Left renal pelvis (tissue), 4 donors: ENCODE results near the gene GOLGA1. TPM values are rescaled to one million over a fixed set of nuclear protein-coding genes. Genes with fewer than 3 reads are reported as not detected.
"Not testable (repeated sequence)": the region's sequence is repeated elsewhere in the genome, so short reads cannot be mapped to it uniquely, and the experiment has no call there.

ENCODE experiments used
- DNase-seq, 4 donors: peaks; one replicate each; pipeline ENCODE4 v3.0.0-alpha.2; 2013; ENCODE audit warnings: low read depth in 4 of 4, low spot score in 3 of 4
- polyA plus RNA-seq, 4 donors: library from polyadenylated mRNA; unstranded; fragments of 120-200 nt; gene quantifications; one replicate each; pipeline ENCODE4 v1.2.1, GENCODE V29; 2013; ENCODE audit not compliant: insufficient read length in 4 of 4

The GOLGA1 gene
- polyA plus RNA-seq, 4 donors = 12.8 to 19.3 (median 16.4) TPM

GRCh38 chr9:124840300-124840833 is 100.5 kb downstream of the GOLGA1 start:
- no peak for DNase-seq

GRCh38 chr9:124839612-124840299 is 101.1 kb downstream of the GOLGA1 start:
- DNase-seq = no peak

- not testable (repeated sequence) for DNase-seq
Observed at GRCh38 chr9:124838567-124839275, 102.2 kb downstream of the GOLGA1 start.

- not testable (repeated sequence) for DNase-seq
Observed at GRCh38 chr9:124838132-124838531, 102.8 kb downstream of the GOLGA1 start.

- peak in 1 of 4 donors; percentile 55 for DNase-seq
Observed at GRCh38 chr9:124835026-124835557, 105.8 kb downstream of the GOLGA1 start.

- DNase-seq = no peak
Observed at GRCh38 chr9:124834591-124834990, 106.3 kb downstream of the GOLGA1 start.

GRCh38 chr9:124831642-124832364 is 109.1 kb downstream of the GOLGA1 start:
- DNase-seq = no peak

GRCh38 chr9:124830593-124830992 is 110.3 kb downstream of the GOLGA1 start:
- DNase-seq = no peak

GRCh38 chr9:124829334-124829669 is 111.6 kb downstream of the GOLGA1 start:
- DNase-seq = no peak

- no peak for DNase-seq
Observed at GRCh38 chr9:124828489-124829333, 112.2 kb downstream of the GOLGA1 start.

Other genes starting within 250 kb of the GOLGA1 start
- gene NR6A1, start 169.8 kb downstream of the GOLGA1 start, polyA plus RNA-seq = 1 to 10 TPM in 2 of 4 donors, under 1 TPM in 2; 0.30 to 1.4 (median 1.0) TPM
- gene OLFML2A, start 163.9 kb downstream of the GOLGA1 start, polyA plus RNA-seq = 10 to 100 TPM; 22.1 to 30.9 (median 24.9) TPM
- under 1 TPM; 0.11 to 0.60 (median 0.25) TPM for gene WDR38, start 87.6 kb downstream of the GOLGA1 start, polyA plus RNA-seq
- gene RPL35, start 79.1 kb downstream of the GOLGA1 start, polyA plus RNA-seq = 1,000 to 10,000 TPM in 1 of 4 donors, 100 to 1,000 TPM in 3; 758 to 1,072 (median 879) TPM
- gene ARPC5L, start 79.0 kb downstream of the GOLGA1 start, polyA plus RNA-seq = 10 to 100 TPM; 24.1 to 41.3 (median 36.4) TPM
- 10 to 100 TPM in 3 of 4 donors, 1 to 10 TPM in 1; 9.5 to 12.3 (median 10.8) TPM for gene SCAI, start 202.4 kb upstream of the GOLGA1 start, polyA plus RNA-seq
- gene PPP6C, start 248.7 kb upstream of the GOLGA1 start, polyA plus RNA-seq = 10 to 100 TPM; 45.3 to 66.4 (median 54.4) TPM